Suprapubic skin (tissue), 3 donors: ENCODE measurements around the gene EXOC6.

Experiments used
- CTCF ChIP-seq, 2 donors: fragments of 200-600 bp in 1 of 2; fragments of 450-650 bp in 1 of 2; sonication (generic) in 1 of 2; IDR thresholded peaks; one replicate each; pipeline ENCODE4 v1.5.1; 2016 to 2019; ENCODE audit warnings: antibody characterized with exemption in 2 of 2, mild to moderate bottlenecking in 1 of 2, moderate library complexity in 1 of 2
- POLR2AphosphoS5 ChIP-seq, 3 donors: sonication (generic); formaldehyde crosslinking; IDR thresholded peaks; one replicate each; pipeline ENCODE4 v1.6.1; 2017; ENCODE audit warnings: antibody characterized with exemption in 3 of 3

- TF ChIP-seq CTCF (IDR thresholded peaks at IDR 0.05) (no peak), POLR2AphosphoS5 (IDR thresholded peaks at IDR 0.05) (no peak)
These were observed 281 bp upstream of the EXOC6 start for GRCh38 chr10:92848037-92848440.
